Subcutaneous abdominal adipose tissue (tissue), 5 donors: ENCODE results near the gene MBNL3.

ENCODE experiments used
- H3K27ac ChIP-seq: one replicate; pipeline ENCODE4 v1.7.0; 2013; ENCODE audit warnings: low read depth, mild to moderate bottlenecking, inconsistent platforms, low read length, moderate library complexity
- H3K27me3 ChIP-seq, 5 donors: one replicate each; pipeline ENCODE4 v1.7.0; 2013; ENCODE audit warnings: low read length in 5 of 5, inconsistent platforms in 1 of 5; ENCODE audit not compliant: control insufficient read depth in 5 of 5, insufficient read depth in 4 of 5
- H3K36me3 ChIP-seq, 5 donors: one replicate each; pipeline ENCODE4 v1.7.0; 2013; ENCODE audit warnings: low read length in 5 of 5; ENCODE audit not compliant: control insufficient read depth in 5 of 5, insufficient read depth in 5 of 5
- H3K4me1 ChIP-seq, 5 donors: one replicate each; pipeline ENCODE4 v1.7.0; 2013; ENCODE audit warnings: low read length in 5 of 5, mild to moderate bottlenecking in 3 of 5, moderate library complexity in 1 of 5; ENCODE audit not compliant: control insufficient read depth in 5 of 5, insufficient read depth in 5 of 5
- H3K4me3 ChIP-seq, 5 donors: one replicate each; pipeline ENCODE4 v1.7.0; 2013; ENCODE audit warnings: low read length in 5 of 5, low read depth in 1 of 5
- H3K9ac ChIP-seq, 5 donors: one replicate each; pipeline ENCODE4 v1.7.0; 2013; ENCODE audit warnings: low read length in 5 of 5, mild to moderate bottlenecking in 4 of 5, moderate library complexity in 3 of 5
- H3K9me3 ChIP-seq, 5 donors: one replicate each; pipeline ENCODE4 v1.7.0; 2013; ENCODE audit warnings: low read length in 5 of 5; ENCODE audit not compliant: control insufficient read depth in 5 of 5
- donor health status: healthy.
- donor health status: healthy.
- donor health status: healthy.
- donor health status: healthy.
- donor health status: healthy.

The MBNL3 gene

DNA sequence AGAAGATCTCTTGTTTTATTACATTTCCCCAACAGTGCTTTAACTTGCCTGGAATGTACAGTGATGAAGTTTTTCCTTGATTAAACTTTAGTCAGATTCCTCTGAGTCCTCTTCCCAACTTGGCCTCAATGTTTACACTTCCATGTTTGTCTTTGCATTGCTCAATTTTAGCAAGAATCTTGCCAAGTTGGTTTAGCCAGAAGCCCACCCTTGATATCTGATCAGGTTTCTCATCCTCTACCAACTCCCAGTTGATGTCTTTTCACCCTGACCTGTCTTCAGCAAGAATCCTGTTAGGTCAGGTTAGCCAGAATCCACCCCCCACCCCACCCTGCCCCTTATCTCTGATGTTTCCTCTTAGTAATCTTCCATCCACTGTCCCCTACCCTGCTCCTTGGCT is 120.9 kb downstream of the MBNL3 start:
- Histone ChIP-seq H3K4me1 (peaks cover 0 to 9% (median 0%) of the 10 kb centered on the region in 5 donors), H3K9me3 (no peaks in the 10 kb centered on the region), H3K27me3 (peaks cover 0 to 6% (median 0%) of the 10 kb centered on the region in 5 donors), H3K9ac (no peak overlapping the region), H3K27ac (no peak overlapping the region), H3K4me3 (no peak overlapping the region), H3K36me3 (no peaks in the 10 kb centered on the region)

DNA sequence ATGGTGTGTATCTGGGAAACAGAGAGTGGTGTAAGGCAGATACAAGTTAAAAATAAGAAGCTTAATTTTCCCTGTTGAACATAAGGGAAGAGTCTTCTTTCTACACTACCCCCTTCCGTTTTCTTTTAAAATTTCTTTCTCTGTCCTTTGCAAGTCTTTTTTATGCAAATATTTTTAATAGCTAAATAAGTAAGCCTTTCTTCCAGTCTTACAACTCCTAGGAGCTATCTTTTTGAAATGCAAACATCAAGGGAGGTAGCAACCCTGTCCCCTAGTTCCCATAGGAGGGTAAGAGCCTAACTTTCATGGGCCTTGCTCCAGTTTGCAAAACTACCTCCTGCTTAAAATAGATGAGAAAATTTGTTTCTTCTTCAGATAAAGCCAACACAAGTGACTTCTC is 121.5 kb downstream of the MBNL3 start:
- no peaks in the 10 kb centered on the region for H3K9me3 ChIP-seq
- H3K9ac ChIP-seq: no peak overlapping the region
- H3K36me3 ChIP-seq: no peaks in the 10 kb centered on the region
- no peak overlapping the region for H3K27ac ChIP-seq
- H3K4me1 ChIP-seq: peaks cover 0 to 9% (median 0%) of the 10 kb centered on the region in 5 donors
- H3K27me3 ChIP-seq: peaks cover 0 to 6% (median 0%) of the 10 kb centered on the region in 5 donors
- H3K4me3 ChIP-seq: no peak overlapping the region

DNA sequence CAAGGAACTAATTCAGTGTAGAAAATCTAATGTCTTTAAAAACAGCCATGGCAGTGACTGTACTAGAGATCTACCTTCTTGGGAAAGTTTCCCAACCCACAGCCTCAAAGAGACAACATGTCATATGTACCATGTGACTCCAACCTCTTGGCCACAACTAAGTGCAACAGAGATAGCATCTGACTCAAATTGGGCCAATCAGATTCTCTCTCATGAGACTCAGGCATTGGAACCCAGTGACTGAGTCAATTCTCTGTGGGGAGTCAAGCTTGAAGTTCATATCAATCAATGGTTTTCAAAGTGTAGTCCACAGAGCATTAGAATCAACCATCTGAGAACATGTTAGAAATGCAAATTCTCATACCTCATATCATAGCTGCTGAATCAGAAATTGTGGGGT is 123.3 kb downstream of the MBNL3 start:
- Histone ChIP-seq H3K27ac (no peak overlapping the region), H3K9me3 (no peaks in the 10 kb centered on the region), H3K4me3 (no peak overlapping the region), H3K9ac (no peak overlapping the region), H3K36me3 (no peaks in the 10 kb centered on the region), H3K4me1 (peaks cover 0 to 9% (median 0%) of the 10 kb centered on the region in 5 donors), H3K27me3 (peaks cover 0 to 2% (median 0%) of the 10 kb centered on the region in 5 donors)

DNA sequence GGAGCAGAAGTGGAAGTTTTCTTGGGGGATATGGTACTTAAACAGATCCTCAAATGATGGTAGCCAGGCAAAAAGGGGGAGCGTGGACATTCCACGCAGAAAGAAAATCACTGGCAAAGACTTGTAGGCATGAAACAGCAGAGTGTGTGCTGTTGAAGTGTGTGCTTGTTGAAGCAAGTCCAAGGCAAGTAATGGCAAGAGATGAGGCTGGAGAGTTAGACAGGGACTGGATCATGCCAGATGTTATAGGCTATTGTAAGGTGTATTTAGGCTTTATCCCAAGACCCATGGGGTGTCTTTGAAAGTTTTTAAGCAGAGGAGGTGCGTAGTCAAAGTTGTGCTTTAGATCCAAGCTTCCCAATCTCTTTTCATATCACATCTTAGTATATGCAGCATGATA is 124.5 kb downstream of the MBNL3 start:
- no peaks in the 10 kb centered on the region for H3K9me3 ChIP-seq
- H3K4me3 ChIP-seq: no peak overlapping the region
- peaks cover 0 to 2% (median 0%) of the 10 kb centered on the region in 5 donors for H3K27me3 ChIP-seq
- peaks cover 0 to under 1% (median 0%) of the 10 kb centered on the region in 5 donors for H3K4me1 ChIP-seq
- H3K9ac ChIP-seq: no peak overlapping the region
- H3K27ac ChIP-seq: no peak overlapping the region
- no peaks in the 10 kb centered on the region for H3K36me3 ChIP-seq

DNA sequence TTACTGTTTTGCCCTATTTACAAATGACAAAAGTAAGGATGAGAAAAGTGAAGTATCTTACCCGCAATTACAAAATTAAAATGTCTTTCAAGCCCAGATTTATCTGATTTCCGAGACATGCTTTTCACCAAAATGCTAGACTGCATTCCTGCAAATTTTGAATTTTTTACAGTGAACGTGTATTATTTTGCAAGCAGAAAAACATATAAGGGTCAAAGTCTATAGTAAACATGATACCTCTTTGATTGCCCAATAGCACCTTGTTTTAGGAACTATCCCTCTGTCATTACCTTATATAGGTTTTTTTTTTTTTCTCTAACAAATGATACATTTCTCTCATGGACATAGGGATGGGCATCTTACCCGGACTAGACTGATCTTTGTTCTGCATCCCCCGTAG is 135.4 kb downstream of the MBNL3 start:
- Histone ChIP-seq H3K36me3 (no peaks in the 10 kb centered on the region), H3K27ac (no peak overlapping the region), H3K9me3 (peaks cover 0 to 5% (median 0%) of the 10 kb centered on the region in 5 donors), H3K27me3 (no peaks in the 10 kb centered on the region), H3K9ac (no peak overlapping the region), H3K4me1 (no peaks in the 10 kb centered on the region), H3K4me3 (no peak overlapping the region)

DNA sequence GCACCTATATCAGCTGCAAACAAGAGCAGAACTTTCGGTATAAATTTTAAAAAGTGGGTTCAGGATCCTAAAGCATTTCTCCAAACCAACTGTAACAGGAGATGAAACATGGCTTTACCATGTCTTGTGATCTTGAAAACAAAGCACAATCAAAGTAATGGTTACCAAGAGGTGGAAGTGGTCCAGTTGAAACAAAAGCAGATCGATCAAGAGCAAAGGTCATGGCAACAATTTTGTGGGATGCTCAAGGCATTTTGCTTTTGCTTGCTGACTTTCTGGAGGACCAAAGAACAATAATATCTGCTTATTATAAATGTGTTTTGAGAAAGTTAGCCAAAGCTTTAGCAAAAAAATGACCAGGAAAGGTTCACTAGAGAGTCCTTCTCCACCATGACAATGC is 152.7 kb downstream of the MBNL3 start:
- Histone ChIP-seq H3K9ac (no peak overlapping the region), H3K27ac (no peak overlapping the region), H3K4me3 (no peak overlapping the region), H3K4me1 (no peaks in the 10 kb centered on the region), H3K27me3 (peaks cover 0 to 5% (median 0%) of the 10 kb centered on the region in 5 donors), H3K9me3 (no peaks in the 10 kb centered on the region), H3K36me3 (no peaks in the 10 kb centered on the region)

DNA sequence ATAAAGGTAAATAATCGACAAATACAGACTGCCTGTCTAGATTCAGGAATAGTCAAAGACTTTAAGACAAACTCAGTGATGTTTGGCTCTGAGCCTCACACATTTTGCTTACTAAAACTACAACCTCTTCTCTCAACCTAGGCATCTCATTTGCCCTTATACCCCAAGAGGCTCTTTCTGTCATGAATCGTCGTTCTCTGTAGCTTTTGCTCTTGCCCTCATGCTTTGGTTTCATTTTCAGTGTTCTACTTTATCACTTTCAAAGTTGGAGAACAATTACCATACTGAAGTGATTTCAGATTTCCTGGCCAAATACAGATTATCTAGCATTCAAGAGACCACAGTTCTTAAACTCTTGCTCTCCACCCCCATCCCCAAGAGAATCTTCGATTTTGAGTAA is 155.5 kb downstream of the MBNL3 start:
- Histone ChIP-seq H3K27me3 (peaks cover 0 to 5% (median 0%) of the 10 kb centered on the region in 5 donors), H3K9me3 (peaks cover 0 to 7% (median 4%) of the 10 kb centered on the region in 5 donors), H3K9ac (no peak overlapping the region), H3K36me3 (no peaks in the 10 kb centered on the region), H3K27ac (no peak overlapping the region), H3K4me1 (no peaks in the 10 kb centered on the region), H3K4me3 (no peak overlapping the region)

DNA sequence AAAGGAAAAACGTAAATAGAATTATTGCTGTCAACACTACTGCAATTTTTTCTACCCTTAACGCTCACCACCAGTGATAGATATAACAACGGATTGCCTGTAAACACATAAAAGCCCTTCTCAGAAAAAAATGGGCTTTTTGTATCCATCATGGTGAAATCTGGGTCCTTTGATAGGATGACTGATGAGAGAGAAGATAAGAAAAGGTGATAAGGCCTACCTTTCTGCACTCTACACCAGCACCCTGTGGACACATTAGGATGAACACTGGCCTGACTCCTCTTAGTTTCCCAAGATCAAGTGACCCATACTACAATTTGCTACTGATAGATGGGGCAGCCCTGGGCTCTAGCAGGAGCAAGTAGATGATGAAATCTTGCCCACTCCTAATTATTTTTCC is 157.3 kb downstream of the MBNL3 start:
- Histone ChIP-seq H3K27ac (no peak overlapping the region), H3K4me3 (no peak overlapping the region), H3K36me3 (no peaks in the 10 kb centered on the region), H3K9ac (no peak overlapping the region), H3K4me1 (no peaks in the 10 kb centered on the region), H3K9me3 (peaks cover 0 to 7% (median 4%) of the 10 kb centered on the region in 5 donors), H3K27me3 (peaks cover 0 to 5% (median 0%) of the 10 kb centered on the region in 5 donors)

DNA sequence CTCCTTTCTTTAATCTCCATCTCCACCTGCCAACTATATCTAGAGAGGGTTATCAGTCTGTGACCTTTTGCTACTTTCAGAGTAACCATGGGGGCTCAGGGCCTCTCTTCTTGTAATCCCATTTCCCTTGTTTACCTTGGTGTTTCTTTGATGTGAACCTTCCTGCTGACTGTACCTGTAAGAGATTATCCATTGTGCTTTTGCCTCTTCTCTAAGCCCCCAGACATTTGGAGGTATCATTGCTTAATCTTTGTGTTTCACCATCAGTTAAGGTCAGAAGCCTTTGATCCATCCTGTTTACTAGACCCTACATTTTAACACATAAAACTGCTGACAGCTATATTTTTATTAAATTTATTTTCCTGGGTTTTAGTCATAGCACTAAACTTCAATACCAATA is 157.8 kb downstream of the MBNL3 start:
- no peak overlapping the region for H3K27ac ChIP-seq

DNA sequence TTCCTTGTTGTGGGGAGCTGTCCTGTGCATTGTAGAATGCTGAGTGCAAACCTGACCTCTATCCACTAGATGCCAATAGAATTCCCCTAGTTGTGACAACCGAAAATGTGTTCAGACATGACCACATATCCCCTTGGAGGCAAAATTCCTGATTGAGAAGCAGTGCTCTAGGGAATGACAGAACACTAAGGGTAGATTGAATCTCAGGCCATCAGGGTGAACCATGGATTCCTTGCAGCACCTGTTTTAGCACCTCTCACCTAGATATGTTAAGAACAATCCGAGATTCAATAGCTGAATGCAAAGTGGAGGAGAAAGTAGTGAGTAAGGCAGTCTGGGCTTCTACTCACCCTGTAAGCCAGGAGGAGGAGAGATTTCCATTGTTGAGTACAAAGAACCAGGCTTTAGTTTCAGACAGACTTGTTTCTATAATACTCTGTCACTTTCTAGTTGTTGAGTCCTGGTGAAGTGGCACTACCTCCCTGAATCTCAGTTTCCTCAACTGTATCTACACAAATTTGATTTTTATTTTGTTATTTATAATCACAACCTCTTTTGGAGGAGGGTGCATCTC is 158.6 kb downstream of the MBNL3 start:
- Histone ChIP-seq H3K36me3 (no peaks in the 10 kb centered on the region), H3K27ac (no peak overlapping the region), H3K9ac (no peak overlapping the region), H3K27me3 (peaks cover 0 to 5% (median 0%) of the 10 kb centered on the region in 5 donors), H3K4me1 (no peaks in the 10 kb centered on the region), H3K9me3 (peaks cover 0 to 7% (median 4%) of the 10 kb centered on the region in 5 donors), H3K4me3 (no peak overlapping the region)

More for the DNA sequence above, 157.8 kb downstream of the MBNL3 start:
- peaks cover 0 to 5% (median 0%) of the 10 kb centered on the region in 5 donors for H3K27me3 ChIP-seq
- no peak overlapping the region for H3K9ac ChIP-seq
- no peaks in the 10 kb centered on the region for H3K4me1 ChIP-seq
- peaks cover 0 to 7% (median 4%) of the 10 kb centered on the region in 5 donors for H3K9me3 ChIP-seq
- H3K36me3 ChIP-seq: no peaks in the 10 kb centered on the region
- no peak overlapping the region for H3K4me3 ChIP-seq
